Measurements from ENCODE around the gene GHRHR.
A peak's percentile ranks its signal among the peaks of the same experiment; 100 is the strongest.

The GHRHR gene

GRCh38 chr7:30987178-30987577 is 23.4 kb downstream of the GHRHR start:
- no peak for DNase-seq

- no peak for DNase-seq
These were observed 24.2 kb downstream of the GHRHR start for GRCh38 chr7:30987936-30988335.

GRCh38 chr7:30988351-30989005 is 24.7 kb downstream of the GHRHR start:
- peak in 1 of 2 donors; percentile 31 for DNase-seq

- DNase-seq = no peak
These were observed 25.5 kb downstream of the GHRHR start for GRCh38 chr7:30989008-30989823.

- DNase-seq = no peak
These were observed 26.3 kb downstream of the GHRHR start for GRCh38 chr7:30989824-30990672.

GRCh38 chr7:30990673-30991170 is 27.0 kb downstream of the GHRHR start:
- no peak for DNase-seq

GRCh38 chr7:30992414-30992813 is 28.7 kb downstream of the GHRHR start:
- no peak for DNase-seq

- DNase-seq = no peak
These were observed 30.7 kb downstream of the GHRHR start for GRCh38 chr7:30994206-30995100.

- DNase-seq = peak; percentile 12 to 25
These were observed 31.8 kb downstream of the GHRHR start for GRCh38 chr7:30995536-30995935.

- no peak for DNase-seq
These were observed 32.5 kb downstream of the GHRHR start for GRCh38 chr7:30996256-30996655.

GRCh38 chr7:30996883-30997282 is 33.1 kb downstream of the GHRHR start:
- no peak for DNase-seq

DNA sequence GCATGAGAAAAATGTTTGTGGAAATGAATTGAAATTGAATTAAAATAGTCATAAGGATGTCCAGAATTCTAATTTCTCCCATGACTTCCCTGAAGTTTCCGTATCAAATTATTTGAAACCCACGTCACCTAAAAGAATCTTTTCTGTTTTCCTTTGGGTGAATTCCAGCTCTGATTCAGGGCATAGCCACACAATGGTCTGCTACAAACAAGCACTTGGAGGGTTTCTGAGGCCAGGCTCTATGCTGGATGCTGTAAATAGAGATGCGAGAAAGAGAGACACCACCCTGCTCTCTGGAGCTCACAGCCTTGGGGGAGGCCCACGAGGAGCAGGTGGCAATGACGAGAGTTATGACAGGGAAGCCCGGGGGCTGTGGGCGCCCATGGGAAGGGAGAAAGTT is 33.6 kb downstream of the GHRHR start:
- DNase-seq = no peak

DNA sequence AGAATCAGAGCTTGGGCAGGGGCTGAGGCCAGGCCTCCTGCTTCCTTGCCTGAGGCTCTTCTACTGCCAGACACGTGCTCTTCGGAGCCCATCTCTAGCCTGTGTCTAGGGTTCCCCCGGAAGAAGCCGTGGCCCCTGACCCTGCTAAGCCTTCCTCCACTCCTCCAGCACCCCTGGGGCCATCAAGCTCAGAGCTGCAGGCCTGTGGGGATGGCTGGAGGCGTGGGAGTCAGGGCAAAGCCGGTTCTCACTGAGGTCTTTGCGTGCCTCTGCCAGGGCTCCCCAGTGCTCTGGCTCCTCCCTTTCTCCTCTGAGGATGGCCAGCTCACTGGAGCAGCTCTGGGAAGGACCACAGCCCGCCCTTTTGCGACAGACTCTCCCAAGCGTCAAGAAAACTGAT is 34.4 kb downstream of the GHRHR start:
- no peak for DNase-seq

DNA sequence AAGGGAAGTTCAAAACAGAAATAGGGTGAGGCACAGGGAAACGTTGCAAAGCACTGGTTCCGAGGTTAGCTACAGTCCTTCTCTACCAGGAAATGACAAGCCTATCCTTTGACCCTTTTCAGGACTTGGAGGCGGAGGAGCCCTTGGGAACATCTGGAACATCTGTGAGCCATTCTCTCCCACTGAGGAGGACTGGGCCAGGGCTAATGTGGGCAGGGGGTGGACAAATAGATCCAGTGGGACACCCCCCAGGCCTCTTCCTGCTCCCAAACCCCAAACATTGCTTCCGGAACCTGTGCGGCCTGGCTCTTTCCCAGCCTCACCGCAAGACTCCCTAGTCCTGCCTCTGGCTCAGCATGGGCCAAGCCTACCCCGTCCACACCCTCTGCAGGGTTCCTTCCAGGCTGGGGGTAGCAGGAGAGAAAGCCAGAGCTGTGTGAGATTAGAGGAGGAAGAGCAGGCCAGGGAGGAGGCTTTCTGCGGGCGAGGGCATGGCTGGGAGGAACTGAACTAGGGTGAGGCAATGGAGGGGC is 36.5 kb downstream of the GHRHR start:
- DNase-seq = peak in 1 of 2 donors; percentile 19

DNA sequence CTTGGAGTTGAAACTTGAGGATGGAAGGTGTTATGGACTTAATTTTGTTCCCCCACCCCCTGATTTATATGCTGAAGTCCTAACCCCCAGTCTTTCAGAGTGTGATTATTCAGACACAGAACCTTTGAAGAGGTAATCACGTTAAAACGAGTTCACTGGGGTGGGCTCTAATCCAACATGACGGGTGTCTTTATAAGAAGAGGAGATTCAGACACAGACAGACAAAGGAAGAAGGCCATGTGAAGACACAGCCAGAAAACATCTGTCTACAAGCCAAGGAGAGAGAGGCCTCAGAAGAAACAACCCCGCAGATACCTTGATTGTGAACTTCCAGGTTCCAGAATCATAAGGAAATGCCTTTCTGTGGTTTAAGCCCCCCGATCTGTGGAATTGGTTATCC is 37.0 kb downstream of the GHRHR start:
- DNase-seq = no peak

DNA sequence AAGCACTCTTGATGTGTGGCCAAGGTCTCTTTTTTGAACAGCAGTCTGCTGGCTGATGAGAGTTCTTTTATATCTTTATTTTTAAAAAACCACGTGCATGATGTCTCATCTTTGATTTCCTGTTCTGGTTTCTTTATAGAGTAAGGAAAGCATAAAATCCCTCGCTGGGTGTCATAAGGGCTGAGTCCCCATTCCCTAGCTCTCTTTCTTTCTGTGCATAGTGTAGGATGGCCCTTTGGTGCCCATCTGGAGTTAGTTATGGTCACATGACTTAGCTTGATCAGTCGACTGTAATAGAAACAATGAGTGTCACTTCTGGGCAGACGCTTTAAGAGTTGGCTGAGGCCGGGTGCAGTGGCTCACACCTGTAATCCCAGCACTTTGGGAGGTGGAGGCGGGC is 38.5 kb downstream of the GHRHR start:
- no peak for DNase-seq

- DNase-seq = no peak
These were observed 39.3 kb downstream of the GHRHR start for GRCh38 chr7:31003097-31003496.

GRCh38 chr7:31003721-31004120 is 40.0 kb downstream of the GHRHR start:
- DNase-seq = no peak

DNA sequence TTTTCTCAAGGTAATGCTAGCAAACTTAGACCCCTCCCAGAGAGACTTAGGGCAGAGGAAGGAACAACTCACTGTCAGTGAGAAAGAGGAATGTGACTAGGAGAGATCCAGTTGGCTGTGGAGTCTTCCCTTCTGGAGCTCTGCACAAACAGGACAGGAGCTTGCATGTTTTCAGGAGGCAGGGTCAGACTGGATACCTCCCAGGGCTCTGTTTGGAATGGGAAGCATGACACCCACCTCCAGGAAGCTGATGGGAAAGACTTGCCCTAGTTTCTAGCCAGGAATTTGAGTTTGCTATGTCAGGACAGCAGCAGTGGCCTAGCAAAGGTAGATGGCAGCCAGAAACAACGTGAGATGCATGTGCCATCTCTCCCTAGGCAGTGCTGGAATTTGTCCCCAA is 40.6 kb downstream of the GHRHR start:
- DNase-seq = no peak

DNA sequence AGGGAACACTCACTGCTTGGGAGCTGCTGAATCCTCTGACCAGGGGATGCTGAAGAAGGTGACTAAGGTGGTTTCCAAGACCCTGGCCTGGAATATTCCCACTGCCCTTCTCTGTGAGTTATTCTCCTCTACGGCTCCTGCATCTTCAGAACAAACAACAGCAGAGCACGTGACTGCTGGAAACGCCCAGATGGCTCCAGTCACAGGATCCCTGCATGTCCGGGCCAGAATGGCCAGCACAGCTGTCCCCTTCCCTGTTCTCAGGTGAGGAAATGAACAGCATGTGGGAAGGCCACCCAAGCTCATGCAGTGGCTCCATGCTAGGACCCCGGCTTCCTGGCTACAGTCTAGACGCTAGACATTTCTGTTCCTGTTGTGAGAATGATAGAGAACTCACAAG is 43.1 kb downstream of the GHRHR start:
- DNase-seq = no peak

- DNase-seq = no peak
These were observed 43.9 kb downstream of the GHRHR start for GRCh38 chr7:31007634-31008033.

DNA sequence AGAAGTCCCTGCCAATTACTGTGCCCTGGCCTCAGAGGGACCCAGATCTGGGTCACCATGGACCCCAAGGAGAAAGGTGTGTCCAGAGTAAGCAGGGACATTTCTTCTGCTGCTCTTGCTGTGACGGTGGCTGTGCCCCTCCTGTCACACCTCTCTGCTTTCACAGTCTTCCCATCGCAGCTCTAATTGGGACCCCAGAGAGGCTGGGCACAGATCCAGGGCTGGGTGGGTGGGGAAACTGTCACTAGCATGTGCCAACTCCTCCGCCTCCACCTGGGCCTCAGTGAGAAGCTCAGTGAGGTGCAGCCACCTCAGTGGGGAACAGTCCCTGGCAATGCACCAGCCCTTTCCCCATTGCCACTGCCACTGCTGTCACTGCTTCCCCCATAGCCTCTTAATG is 51.1 kb downstream of the GHRHR start:
- no peak for DNase-seq
